ENCODE data around the gene AIFM2.

AIFM2 gene

DNA sequence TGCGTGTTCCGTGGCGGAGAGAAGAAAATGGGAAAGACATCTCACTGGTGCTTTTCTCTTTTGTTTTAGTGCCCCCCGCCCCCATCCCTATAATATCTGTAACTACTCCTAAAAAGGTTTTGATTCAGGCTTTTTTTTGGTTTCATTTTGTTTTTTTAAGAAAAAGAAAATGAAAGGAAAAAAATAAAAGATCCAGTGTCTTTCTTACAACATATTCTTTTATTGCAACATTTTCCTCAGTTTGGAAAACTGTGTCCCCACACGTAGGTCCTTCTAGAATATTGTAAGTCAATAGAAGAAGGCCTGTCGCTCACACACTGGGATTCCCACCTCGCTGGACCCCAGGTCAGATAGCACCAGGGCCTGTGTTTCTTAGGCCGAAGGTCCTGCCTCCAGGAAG, 20.6 kb downstream of the AIFM2 start:
- TF ChIP-seq, protein P1, sequence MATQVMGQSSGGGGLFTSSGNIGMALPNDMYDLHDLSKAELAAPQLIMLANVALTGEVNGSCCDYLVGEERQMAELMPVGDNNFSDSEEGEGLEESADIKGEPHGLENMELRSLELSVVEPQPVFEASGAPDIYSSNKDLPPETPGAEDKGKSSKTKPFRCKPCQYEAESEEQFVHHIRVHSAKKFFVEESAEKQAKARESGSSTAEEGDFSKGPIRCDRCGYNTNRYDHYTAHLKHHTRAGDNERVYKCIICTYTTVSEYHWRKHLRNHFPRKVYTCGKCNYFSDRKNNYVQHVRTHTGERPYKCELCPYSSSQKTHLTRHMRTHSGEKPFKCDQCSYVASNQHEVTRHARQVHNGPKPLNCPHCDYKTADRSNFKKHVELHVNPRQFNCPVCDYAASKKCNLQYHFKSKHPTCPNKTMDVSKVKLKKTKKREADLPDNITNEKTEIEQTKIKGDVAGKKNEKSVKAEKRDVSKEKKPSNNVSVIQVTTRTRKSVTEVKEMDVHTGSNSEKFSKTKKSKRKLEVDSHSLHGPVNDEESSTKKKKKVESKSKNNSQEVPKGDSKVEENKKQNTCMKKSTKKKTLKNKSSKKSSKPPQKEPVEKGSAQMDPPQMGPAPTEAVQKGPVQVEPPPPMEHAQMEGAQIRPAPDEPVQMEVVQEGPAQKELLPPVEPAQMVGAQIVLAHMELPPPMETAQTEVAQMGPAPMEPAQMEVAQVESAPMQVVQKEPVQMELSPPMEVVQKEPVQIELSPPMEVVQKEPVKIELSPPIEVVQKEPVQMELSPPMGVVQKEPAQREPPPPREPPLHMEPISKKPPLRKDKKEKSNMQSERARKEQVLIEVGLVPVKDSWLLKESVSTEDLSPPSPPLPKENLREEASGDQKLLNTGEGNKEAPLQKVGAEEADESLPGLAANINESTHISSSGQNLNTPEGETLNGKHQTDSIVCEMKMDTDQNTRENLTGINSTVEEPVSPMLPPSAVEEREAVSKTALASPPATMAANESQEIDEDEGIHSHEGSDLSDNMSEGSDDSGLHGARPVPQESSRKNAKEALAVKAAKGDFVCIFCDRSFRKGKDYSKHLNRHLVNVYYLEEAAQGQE (IDR thresholded peaks at IDR 0.05; ENCODE audit: insufficient read depth in 1 of 2, low read depth in 2 of 2, low read length in 2 of 2) = no peak
- TF ChIP-seq TAF1 (IDR thresholded peaks at IDR 0.05; ENCODE audit: borderline replicate concordance, insufficient read depth, low read length) (no peak), FOXP2 (optimal IDR thresholded peaks at IDR 0.05; ENCODE audit: borderline replicate concordance, extremely low read depth, extremely low read length, insufficient read depth) (no peak), POLR2AphosphoS5 (IDR thresholded peaks at IDR 0.05; ENCODE audit: low read depth, low read length) (no peak), SIN3A (IDR thresholded peaks at IDR 0.05; ENCODE audit: borderline replicate concordance, insufficient read depth, low read length) (no peak)

DNA sequence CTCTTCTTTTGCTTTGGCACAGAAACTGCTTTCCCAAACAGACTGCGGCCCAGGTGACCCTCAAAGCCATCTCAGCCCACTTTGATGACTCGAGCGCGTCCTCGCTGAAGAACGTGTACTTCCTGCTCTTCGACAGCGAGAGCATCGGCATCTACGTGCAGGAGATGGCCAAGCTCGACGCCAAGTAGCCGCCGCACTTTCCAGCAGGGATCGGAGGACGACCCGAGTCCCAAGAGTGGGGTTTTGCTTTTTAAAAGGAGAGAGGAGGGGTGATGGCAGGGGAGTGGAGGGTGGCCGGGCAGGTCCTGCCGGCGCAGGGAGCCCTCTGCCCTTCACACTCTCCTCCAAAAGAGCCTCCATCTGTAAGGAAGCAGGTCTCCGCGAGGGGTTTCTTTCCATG, 21.1 kb downstream of the AIFM2 start:
- TF ChIP-seq SIN3A (IDR thresholded peaks at IDR 0.05; ENCODE audit: borderline replicate concordance, insufficient read depth, low read length) (no peak), TAF1 (IDR thresholded peaks at IDR 0.05; ENCODE audit: borderline replicate concordance, insufficient read depth, low read length) (no peak), FOXP2 (optimal IDR thresholded peaks at IDR 0.05; ENCODE audit: borderline replicate concordance, extremely low read depth, extremely low read length, insufficient read depth) (no peak), POLR2AphosphoS5 (IDR thresholded peaks at IDR 0.05; ENCODE audit: low read depth, low read length) (no peak)
- TF ChIP-seq, protein P1 (IDR thresholded peaks at IDR 0.05; ENCODE audit: insufficient read depth in 1 of 2, low read depth in 2 of 2, low read length in 2 of 2) = no peak

DNA sequence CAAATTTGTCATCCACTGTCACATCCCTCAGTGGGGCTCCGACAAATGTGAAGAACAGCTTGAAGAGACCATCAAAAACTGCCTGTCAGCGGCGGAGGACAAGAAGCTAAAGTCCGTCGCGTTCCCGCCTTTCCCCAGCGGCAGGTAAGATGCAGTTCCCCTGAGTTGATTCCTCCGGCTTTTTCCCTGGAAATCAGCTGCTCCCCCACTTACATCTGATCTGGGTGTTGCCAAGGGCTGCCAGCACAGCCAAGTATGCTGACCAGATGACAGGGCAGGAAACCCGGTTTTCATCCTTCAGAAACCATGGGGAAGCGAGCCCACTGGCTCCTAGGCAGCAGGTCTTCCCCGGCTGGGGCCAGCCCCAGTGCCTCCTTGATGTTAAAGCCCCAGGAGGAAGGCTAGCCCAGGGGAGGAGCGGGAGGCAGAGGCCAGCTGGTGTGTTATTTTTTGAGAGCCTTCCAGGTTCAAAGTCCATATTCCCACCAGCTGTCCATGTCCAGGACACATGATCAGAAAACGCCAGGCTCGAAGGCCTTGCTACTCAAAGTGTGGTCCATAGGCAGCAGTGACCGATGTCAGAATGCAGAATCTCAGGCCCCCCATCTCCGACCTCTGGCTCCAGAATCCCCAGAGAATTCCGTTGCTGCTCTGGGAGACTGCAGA, 23.4 kb downstream of the AIFM2 start:
- TF ChIP-seq SIN3A (IDR thresholded peaks at IDR 0.05; ENCODE audit: borderline replicate concordance, insufficient read depth, low read length) (no peak), FOXP2 (optimal IDR thresholded peaks at IDR 0.05; ENCODE audit: borderline replicate concordance, extremely low read depth, extremely low read length, insufficient read depth) (no peak)
- TF ChIP-seq, protein P1 (IDR thresholded peaks at IDR 0.05; ENCODE audit: insufficient read depth in 1 of 2, low read depth in 2 of 2, low read length in 2 of 2) = no peak

DNA sequence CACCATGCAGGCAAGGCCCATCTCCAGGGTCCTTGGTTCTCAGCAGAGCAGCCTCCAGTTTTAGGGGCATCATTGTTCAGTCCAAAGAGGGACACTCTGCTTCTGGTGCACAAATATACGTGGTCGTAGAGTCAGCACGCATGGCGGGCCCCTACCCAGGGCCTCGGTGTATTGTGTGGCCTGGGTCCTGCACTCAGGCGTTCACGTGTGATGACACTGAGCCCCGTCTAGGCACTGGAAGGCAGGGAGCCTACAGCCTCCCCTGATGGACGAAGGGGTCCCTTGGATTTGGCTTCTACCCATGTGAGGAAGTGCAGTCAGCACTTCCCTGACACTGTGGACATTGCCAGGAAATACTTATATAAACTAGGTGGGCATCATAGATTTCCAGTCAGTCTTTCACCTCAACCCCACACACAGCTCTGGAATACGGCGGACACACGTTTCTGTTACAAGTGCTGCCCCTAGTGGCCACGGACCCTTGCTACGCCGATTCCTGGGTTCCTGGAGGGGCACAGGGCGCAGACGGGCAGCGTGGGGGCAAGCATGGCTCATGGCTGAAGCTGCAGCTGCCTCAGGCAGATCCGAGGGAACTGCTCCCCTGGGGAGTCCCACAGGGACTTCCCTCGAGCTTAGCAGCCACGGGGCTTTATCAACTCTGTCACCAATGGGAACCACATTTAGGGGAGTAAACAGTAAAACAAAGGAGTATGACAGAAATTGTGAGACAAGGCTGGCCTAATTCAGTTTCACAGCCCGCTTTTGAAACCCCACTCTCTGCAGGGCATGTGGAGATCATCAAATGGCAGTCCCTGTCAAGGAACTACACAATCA, 25.4 kb downstream of the AIFM2 start:
- TF ChIP-seq SIN3A (IDR thresholded peaks at IDR 0.05; ENCODE audit: borderline replicate concordance, insufficient read depth, low read length) = no peak
- no peak for TF ChIP-seq TAF1 (IDR thresholded peaks at IDR 0.05; ENCODE audit: borderline replicate concordance, insufficient read depth, low read length)
- TF ChIP-seq, protein P1 (IDR thresholded peaks at IDR 0.05; ENCODE audit: insufficient read depth in 1 of 2, low read depth in 2 of 2, low read length in 2 of 2) = no peak

All from PFSK-1 (cell line).